Endothelial cell of umbilical vein (primary cell): ENCODE measurements around the gene TMEM182.

Experiments
- EZH2 ChIP-seq: IDR thresholded peaks from 2 replicates; pipeline ENCODE4 v1.6.1; 2012; ENCODE audit warnings: borderline replicate concordance, low read depth, mild to moderate bottlenecking, moderate library complexity, low read length, inconsistent platforms; ENCODE audit not compliant: severe bottlenecking
- POLR2A ChIP-seq: IDR thresholded peaks from 2 replicates; pipeline ENCODE4 v1.6.1; 2012; ENCODE audit warnings: low read depth, mild to moderate bottlenecking, control low read depth, low read length
- POLR2AphosphoS5 ChIP-seq: IDR thresholded peaks from 2 replicates; pipeline ENCODE4 v1.6.1; 2012; ENCODE audit warnings: low read depth, mild to moderate bottlenecking, control low read depth, low read length, moderate library complexity; ENCODE audit not compliant: insufficient read depth
- TF ChIP-seq, protein P1 (sequence below), 2 donors: IDR thresholded peaks; 1 replicate in 1 of 2; 2 replicates in 1 of 2; pipeline ENCODE4 v1.5.1; 2011; ENCODE audit warnings: low read length in 2 of 2, mild to moderate bottlenecking in 2 of 2, moderate library complexity in 2 of 2, control low read depth in 1 of 2, inconsistent platforms in 1 of 2, low read depth in 1 of 2; ENCODE audit not compliant: insufficient read depth in 1 of 2; ENCODE audit errors: extremely low read depth in 1 of 2

DNA sequence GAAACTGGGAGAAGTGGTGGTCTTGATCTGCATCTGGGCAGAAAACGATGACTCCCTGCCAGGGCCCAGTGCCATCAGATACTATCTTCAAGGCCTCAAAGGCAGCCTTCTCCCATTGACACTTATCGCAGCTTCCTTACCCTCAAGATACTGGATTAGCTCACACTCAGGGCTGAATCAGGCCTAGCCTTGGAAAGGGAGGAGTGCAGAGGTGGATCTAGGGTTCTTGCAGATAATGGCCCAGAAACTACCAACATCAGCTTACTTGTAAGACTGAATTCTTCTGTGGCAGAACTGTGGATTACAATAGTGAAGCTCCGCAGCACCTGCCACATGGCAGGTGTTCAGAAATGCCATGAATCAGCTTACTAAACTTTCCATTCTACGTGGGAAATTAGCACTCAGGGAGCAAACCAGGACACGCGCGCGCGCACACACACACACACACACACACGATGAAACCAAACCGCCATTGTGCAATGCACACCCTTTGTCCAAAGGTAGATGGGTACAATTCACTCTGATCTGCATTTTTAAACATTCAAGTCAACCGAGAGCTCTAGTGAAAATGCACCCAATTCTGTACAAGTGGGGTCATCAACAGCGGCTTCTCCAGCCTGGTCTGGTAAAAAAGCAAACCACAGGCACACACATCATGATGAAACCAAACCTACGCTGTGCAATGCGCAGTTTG, 26.3 kb upstream of the TMEM182 start:
- no peak for TF ChIP-seq POLR2A
- TF ChIP-seq, protein P1, sequence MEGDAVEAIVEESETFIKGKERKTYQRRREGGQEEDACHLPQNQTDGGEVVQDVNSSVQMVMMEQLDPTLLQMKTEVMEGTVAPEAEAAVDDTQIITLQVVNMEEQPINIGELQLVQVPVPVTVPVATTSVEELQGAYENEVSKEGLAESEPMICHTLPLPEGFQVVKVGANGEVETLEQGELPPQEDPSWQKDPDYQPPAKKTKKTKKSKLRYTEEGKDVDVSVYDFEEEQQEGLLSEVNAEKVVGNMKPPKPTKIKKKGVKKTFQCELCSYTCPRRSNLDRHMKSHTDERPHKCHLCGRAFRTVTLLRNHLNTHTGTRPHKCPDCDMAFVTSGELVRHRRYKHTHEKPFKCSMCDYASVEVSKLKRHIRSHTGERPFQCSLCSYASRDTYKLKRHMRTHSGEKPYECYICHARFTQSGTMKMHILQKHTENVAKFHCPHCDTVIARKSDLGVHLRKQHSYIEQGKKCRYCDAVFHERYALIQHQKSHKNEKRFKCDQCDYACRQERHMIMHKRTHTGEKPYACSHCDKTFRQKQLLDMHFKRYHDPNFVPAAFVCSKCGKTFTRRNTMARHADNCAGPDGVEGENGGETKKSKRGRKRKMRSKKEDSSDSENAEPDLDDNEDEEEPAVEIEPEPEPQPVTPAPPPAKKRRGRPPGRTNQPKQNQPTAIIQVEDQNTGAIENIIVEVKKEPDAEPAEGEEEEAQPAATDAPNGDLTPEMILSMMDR (IDR thresholded peaks at IDR 0.05; ENCODE audit: extremely low read depth in 1 of 2, insufficient read depth in 1 of 2, low read depth in 1 of 2, low read length in 2 of 2), result no peak
- TF ChIP-seq EZH2, result no peak
- no peak for TF ChIP-seq POLR2AphosphoS5
